Calu3 (cell line): Measurements from ENCODE around the gene KCP. TPM values are rescaled to one million over a fixed set of nuclear protein-coding genes. Genes with fewer than 3 reads are reported as not detected.

Experiments used
- BruUV-seq: library from RNA; stranded (reverse); fragments of 400-500 nt; replicated peaks from 2 replicates; lab custom pipeline; 2021; lab: Mats Ljungman, UMichigan
- CTCF ChIA-PET: fragments of 300-600 bp; sonication (Branson Sonifier 250); formaldehyde crosslinking; loops from one replicate; lab custom pipeline; 2022; ENCODE audit warnings: antibody characterized with exemption; lab: Charles Lee
- DNase-seq: peaks from one replicate; pipeline ENCODE4 v3.0.0; 2022
- H3K27ac Mint-ChIP-seq: one replicate; pipeline ENCODE4 v1.8.0; 2022; ENCODE audit warnings: mixed read lengths; ENCODE audit not compliant: unreplicated experiment
- H3K27me3 Mint-ChIP-seq: one replicate; pipeline ENCODE4 v1.8.0; 2022; ENCODE audit warnings: mixed read lengths; ENCODE audit not compliant: unreplicated experiment
- H3K36me3 Mint-ChIP-seq: one replicate; pipeline ENCODE4 v1.8.0; 2022; ENCODE audit warnings: mild to moderate bottlenecking, moderate library complexity, mixed read lengths; ENCODE audit not compliant: insufficient read depth, unreplicated experiment
- H3K4me1 Mint-ChIP-seq: one replicate; pipeline ENCODE4 v1.8.0; 2022; ENCODE audit warnings: mild to moderate bottlenecking, low read depth, mixed read lengths; ENCODE audit not compliant: unreplicated experiment
- H3K4me3 Mint-ChIP-seq: one replicate; pipeline ENCODE4 v1.8.0; 2022; ENCODE audit warnings: mild to moderate bottlenecking, low read depth, moderate library complexity, mixed read lengths; ENCODE audit not compliant: unreplicated experiment
- H3K9me3 Mint-ChIP-seq: one replicate; pipeline ENCODE4 v1.8.0; 2022; ENCODE audit warnings: low read depth, mixed read lengths; ENCODE audit not compliant: unreplicated experiment
- CTCF ChIP-seq: fragments of 200-600 bp; IDR thresholded peaks from one replicate; pipeline ENCODE4 v1.8.0; 2022; ENCODE audit warnings: antibody characterized with exemption; ENCODE audit not compliant: unreplicated experiment
- intact Hi-C: fragments of 100-400 bp; cut with micrococcal nuclease; formaldehyde crosslinking; loops from one replicate; pipeline ENCODE4 v1.10.0; 2022; ENCODE audit not compliant: unreplicated experiment
- total RNA-seq: library from RNA; stranded (reverse); gene quantifications from 2 replicates; pipeline ENCODE4 v1.2.3, GENCODE V29; 2022

KCP gene
- total RNA-seq, 1 experiment from 2014 or later, result 6.8 TPM

- intact Hi-C loops, result no loop called here
- no peak for DNase-seq
- Mint-ChIP-seq H3K36me3 (peaks cover 5% of the 10 kb centered on the region), H3K4me1 (peaks cover 36% of the 10 kb centered on the region), H3K4me3 (no peak overlapping the region), H3K27me3 (peaks cover 39% of the 10 kb centered on the region), H3K9me3 (no peaks in the 10 kb centered on the region), H3K27ac (no peak overlapping the region)
- CTCF ChIA-PET, result no interaction called here
- TF ChIP-seq CTCF, result no peak
- BruUV-seq, result no TSS peak
Measured at GRCh38 chr7:128906001-128906765, 4.3 kb downstream of the KCP start.

- no TSS peak for BruUV-seq
- peaks cover 29% of the 10 kb centered on the region for H3K4me1 Mint-ChIP-seq
- intact Hi-C loops, result loop anchor here (5.0 kb wide), 1 partner anchor 53 kb away; no protein-coding TSS in a partner anchor
- H3K4me3 Mint-ChIP-seq, result no peak overlapping the region
- no peak overlapping the region for H3K27ac Mint-ChIP-seq
- H3K9me3 Mint-ChIP-seq, result no peaks in the 10 kb centered on the region
- H3K36me3 Mint-ChIP-seq, result peaks cover 5% of the 10 kb centered on the region
- CTCF ChIA-PET, result no interaction called here
- no peak for DNase-seq
- TF ChIP-seq CTCF, result peak; percentile 63
- peaks cover 23% of the 10 kb centered on the region for H3K27me3 Mint-ChIP-seq
Measured at GRCh38 chr7:128904381-128905197, 5.9 kb downstream of the KCP start.

GRCh38 chr7:128903621-128904361 lies 6.7 kb downstream of the KCP start:
- H3K27me3 Mint-ChIP-seq, result peaks cover 15% of the 10 kb centered on the region
- peaks cover 25% of the 10 kb centered on the region for H3K4me1 Mint-ChIP-seq
- TF ChIP-seq CTCF, result no peak
- no peaks in the 10 kb centered on the region for H3K9me3 Mint-ChIP-seq
- BruUV-seq, result no TSS peak
- CTCF ChIA-PET, result interaction anchor here (0.5 to 0.8 kb wide), 3 partner anchors 14 to 189 kb away, joined by 3 to 5 read pairs (median 3); no protein-coding TSS in a partner anchor
- intact Hi-C loops, result loop anchor here (5.0 kb wide), 1 partner anchor 54 kb away; no protein-coding TSS in a partner anchor
- peak overlapping the region; percentile 54 for H3K4me3 Mint-ChIP-seq
- DNase-seq, result no peak
- H3K36me3 Mint-ChIP-seq, result peaks cover 5% of the 10 kb centered on the region
- H3K27ac Mint-ChIP-seq, result peak overlapping the region; percentile 66
